Osteocyte (in vitro differentiated cells): ENCODE results near the gene CLCN4. TPM values are rescaled to one million over a fixed set of nuclear protein-coding genes. Genes with fewer than 3 reads are reported as not detected.

Experiments
- DNase-seq: peaks from one replicate; pipeline ENCODE4 v3.0.0; 2021; ENCODE audit warnings: mixed read lengths; ENCODE audit not compliant: unreplicated experiment; ENCODE audit errors: extremely low spot score
- H3K27ac Mint-ChIP-seq: one replicate; pipeline ENCODE4 v1.8.0; 2021; ENCODE audit warnings: mild to moderate bottlenecking, mixed read lengths; ENCODE audit not compliant: unreplicated experiment
- H3K27me3 Mint-ChIP-seq: one replicate; pipeline ENCODE4 v1.8.0; 2021; ENCODE audit warnings: mixed read lengths; ENCODE audit not compliant: unreplicated experiment
- H3K36me3 Mint-ChIP-seq: one replicate; pipeline ENCODE4 v1.8.0; 2021; ENCODE audit warnings: mixed read lengths; ENCODE audit not compliant: unreplicated experiment
- H3K4me1 Mint-ChIP-seq: one replicate; pipeline ENCODE4 v1.8.0; 2021; ENCODE audit warnings: mixed read lengths; ENCODE audit not compliant: unreplicated experiment
- H3K4me3 Mint-ChIP-seq: one replicate; pipeline ENCODE4 v1.8.0; 2021; ENCODE audit warnings: mild to moderate bottlenecking, moderate library complexity, mixed read lengths; ENCODE audit not compliant: unreplicated experiment
- H3K9me3 Mint-ChIP-seq: one replicate; pipeline ENCODE4 v1.8.0; 2021; ENCODE audit warnings: mixed read lengths; ENCODE audit not compliant: unreplicated experiment
- CTCF ChIP-seq: fragments of 200-600 bp; sonication (generic); IDR thresholded peaks from 2 replicates; pipeline ENCODE4 v1.5.0; 2021; ENCODE audit warnings: antibody characterized with exemption, mild to moderate bottlenecking, moderate library complexity
- total RNA-seq: library from RNA; stranded (reverse); gene quantifications from 2 replicates; pipeline ENCODE4 v1.2.1, GENCODE V29; 2021

Gene CLCN4
- total RNA-seq, 1 donor from 2014 or later, result 2.3 TPM

DNA sequence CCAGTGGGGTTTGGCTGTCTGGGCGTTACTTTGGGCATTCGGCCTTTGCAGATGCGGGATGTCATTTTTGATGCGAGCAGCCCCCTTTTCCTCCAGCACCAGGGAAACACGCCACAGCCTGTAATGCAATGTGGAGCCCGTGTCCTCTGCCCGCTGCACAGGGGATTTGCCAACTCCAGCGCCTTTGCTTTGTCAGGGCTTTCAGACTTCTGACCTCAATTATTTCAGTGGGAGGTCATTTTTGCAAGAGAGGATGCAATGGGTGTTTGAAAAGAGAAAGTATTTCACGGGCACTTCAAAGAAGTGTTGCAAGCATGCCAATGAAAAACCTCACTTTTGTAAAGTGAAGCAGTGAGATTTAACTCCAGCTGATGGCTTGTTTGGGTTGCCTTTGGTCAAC is 11.5 kb downstream of the CLCN4 start:
- Mint-ChIP-seq H3K27me3 (no peaks in the 10 kb centered on the region), H3K9me3 (peaks cover 6% of the 10 kb centered on the region), H3K27ac (no peak overlapping the region), H3K4me1 (no peaks in the 10 kb centered on the region), H3K36me3 (no peaks in the 10 kb centered on the region), H3K4me3 (no peak overlapping the region)
- no peak for DNase-seq
- no peak for TF ChIP-seq CTCF

DNA sequence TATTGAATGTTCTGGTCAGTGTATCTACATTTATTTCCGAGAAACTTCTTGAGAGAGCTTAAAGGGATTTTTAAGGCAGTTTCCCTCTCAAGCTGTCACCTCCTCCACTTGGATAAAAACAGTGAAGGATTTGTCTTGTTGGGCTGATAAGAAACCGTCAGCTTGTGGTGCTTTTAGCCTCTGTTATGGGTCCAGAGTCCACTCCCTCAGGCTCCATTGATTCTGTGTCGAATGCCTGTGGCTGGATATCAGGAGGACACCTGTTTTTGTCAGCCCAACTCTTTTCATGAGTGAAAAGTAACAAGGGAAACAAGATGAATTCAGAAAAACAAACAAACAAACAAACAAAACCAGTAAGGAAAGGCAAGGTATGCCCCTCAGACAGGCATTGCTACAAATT is 12.4 kb downstream of the CLCN4 start:
- Mint-ChIP-seq H3K4me3 (no peak overlapping the region), H3K9me3 (peaks cover 6% of the 10 kb centered on the region), H3K4me1 (peaks cover 5% of the 10 kb centered on the region), H3K27me3 (no peaks in the 10 kb centered on the region), H3K27ac (no peak overlapping the region), H3K36me3 (no peaks in the 10 kb centered on the region)
- no peak for TF ChIP-seq CTCF
- no peak for DNase-seq

- no peak for DNase-seq
- Mint-ChIP-seq H3K4me1 (peaks cover 19% of the 10 kb centered on the region), H3K27me3 (no peaks in the 10 kb centered on the region), H3K9me3 (peaks cover 6% of the 10 kb centered on the region), H3K4me3 (no peak overlapping the region), H3K27ac (no peak overlapping the region), H3K36me3 (no peaks in the 10 kb centered on the region)
- TF ChIP-seq CTCF, result no peak
These were observed 14.5 kb downstream of the CLCN4 start for GRCh38 chrX:10171249-10171648.

GRCh38 chrX:10172877-10173276 is 16.1 kb downstream of the CLCN4 start:
- Mint-ChIP-seq H3K4me3 (no peak overlapping the region), H3K27me3 (no peaks in the 10 kb centered on the region), H3K27ac (no peak overlapping the region), H3K36me3 (no peaks in the 10 kb centered on the region), H3K9me3 (peaks cover 6% of the 10 kb centered on the region), H3K4me1 (peaks cover 21% of the 10 kb centered on the region)
- no peak for DNase-seq
- TF ChIP-seq CTCF, result no peak

DNA sequence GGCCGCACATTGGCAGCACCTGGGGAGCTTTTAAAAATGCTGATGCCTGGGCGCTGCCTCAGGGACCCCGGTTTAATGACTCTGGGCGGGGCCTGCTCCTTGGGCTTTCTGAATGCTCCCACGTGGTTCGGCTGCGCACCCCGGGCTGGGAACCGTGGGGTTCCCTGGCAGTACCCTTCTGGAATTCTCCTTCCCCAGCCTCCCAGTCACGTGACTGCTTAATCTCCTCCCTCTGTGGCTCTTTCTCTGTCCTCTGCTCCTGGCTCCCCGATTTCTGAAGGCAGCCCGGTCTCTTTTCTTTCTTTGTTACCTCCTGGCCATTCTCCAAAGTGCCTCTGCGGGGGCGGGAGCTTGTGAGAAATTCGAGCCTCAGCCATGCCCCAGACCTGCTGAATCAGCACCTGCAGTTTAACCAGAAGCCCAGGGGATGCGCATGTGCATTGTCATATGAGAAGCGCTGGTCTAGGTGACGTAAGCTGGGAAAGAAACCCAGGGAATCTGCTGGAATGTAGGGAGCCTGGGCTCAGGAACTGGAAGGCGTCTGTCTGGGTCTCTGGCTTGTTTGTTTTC is 16.6 kb downstream of the CLCN4 start:
- Mint-ChIP-seq H3K4me1 (peaks cover 21% of the 10 kb centered on the region), H3K27ac (no peak overlapping the region), H3K9me3 (peaks cover 6% of the 10 kb centered on the region), H3K27me3 (no peaks in the 10 kb centered on the region), H3K36me3 (no peaks in the 10 kb centered on the region), H3K4me3 (no peak overlapping the region)
- DNase-seq, result no peak
- TF ChIP-seq CTCF, result no peak
